PC-9 (cell line): Measurements from ENCODE around the gene RGR.

Source experiments
- EZH2 ChIP-seq: fragments of 200-600 bp; sonication (generic); IDR thresholded peaks from 2 replicates; pipeline ENCODE4 v1.8.0; 2017; ENCODE audit warnings: antibody characterized with exemption, low read depth
- TF ChIP-seq, protein P1 (sequence below): fragments of 200-600 bp; sonication (generic); conservative IDR thresholded peaks from 2 replicates; pipeline ENCODE4 v1.6.1; 2017; ENCODE audit warnings: mixed run types, antibody characterized with exemption, mild to moderate bottlenecking, moderate library complexity

DNA sequence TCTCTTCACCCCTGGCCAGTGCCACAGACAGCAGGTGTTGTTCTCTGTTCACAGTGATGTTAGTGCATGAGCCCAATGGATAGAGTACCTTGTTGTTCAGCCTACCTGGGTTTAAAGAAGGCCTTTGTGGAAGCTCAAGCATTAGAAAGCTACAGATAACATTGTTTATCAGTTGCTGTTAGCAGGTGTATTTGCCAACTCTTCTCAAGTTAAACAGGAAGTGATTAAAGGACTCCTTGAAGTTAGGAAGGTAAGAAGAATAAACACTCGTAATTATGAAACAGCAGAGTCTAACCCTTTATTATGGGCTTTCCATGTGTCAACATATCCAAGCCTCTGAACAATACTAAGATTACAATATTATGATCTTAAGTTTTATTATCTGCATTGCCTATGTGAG, 25.9 kb downstream of the RGR start:
- no peak for TF ChIP-seq EZH2
- TF ChIP-seq, protein P1, sequence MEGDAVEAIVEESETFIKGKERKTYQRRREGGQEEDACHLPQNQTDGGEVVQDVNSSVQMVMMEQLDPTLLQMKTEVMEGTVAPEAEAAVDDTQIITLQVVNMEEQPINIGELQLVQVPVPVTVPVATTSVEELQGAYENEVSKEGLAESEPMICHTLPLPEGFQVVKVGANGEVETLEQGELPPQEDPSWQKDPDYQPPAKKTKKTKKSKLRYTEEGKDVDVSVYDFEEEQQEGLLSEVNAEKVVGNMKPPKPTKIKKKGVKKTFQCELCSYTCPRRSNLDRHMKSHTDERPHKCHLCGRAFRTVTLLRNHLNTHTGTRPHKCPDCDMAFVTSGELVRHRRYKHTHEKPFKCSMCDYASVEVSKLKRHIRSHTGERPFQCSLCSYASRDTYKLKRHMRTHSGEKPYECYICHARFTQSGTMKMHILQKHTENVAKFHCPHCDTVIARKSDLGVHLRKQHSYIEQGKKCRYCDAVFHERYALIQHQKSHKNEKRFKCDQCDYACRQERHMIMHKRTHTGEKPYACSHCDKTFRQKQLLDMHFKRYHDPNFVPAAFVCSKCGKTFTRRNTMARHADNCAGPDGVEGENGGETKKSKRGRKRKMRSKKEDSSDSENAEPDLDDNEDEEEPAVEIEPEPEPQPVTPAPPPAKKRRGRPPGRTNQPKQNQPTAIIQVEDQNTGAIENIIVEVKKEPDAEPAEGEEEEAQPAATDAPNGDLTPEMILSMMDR: no peak
